Naive thymus-derived CD4-positive, alpha-beta T cell (primary cell): ENCODE data around the gene PPARG. TPM values are rescaled to one million over a fixed set of nuclear protein-coding genes. Genes with fewer than 3 reads are reported as not detected.
A peak's percentile ranks its signal among the peaks of the same experiment; 100 is the strongest.

Experiments used
- ATAC-seq: fragments of 150-1000 bp; cut with Tn5 transposase; 2 replicates; pipeline ENCODE4 v1.10.0; 2021; ENCODE audit warnings: mild to moderate bottlenecking, moderate library complexity
- CTCF ChIA-PET: fragments of 350-600 bp; sonication (Branson Sonifier 250); formaldehyde crosslinking; loops from one replicate; lab custom pipeline; 2021; ENCODE audit warnings: antibody characterized with exemption; lab: Charles Lee
- POLR2A ChIA-PET: fragments of 350-600 bp; sonication (Branson Sonifier 250); formaldehyde crosslinking; loops from one replicate; lab custom pipeline; 2021; ENCODE audit warnings: antibody characterized with exemption, inconsistent platforms; lab: Charles Lee
- DNase-seq, 9 donors: peaks; one replicate each; pipeline versions ENCODE4 v3.0.0 to v3.0.0-alpha.2; 2020 to 2022; ENCODE audit warnings: mixed read lengths in 1 of 9
- H3K27ac ChIP-seq: one replicate; pipeline ENCODE4 v1.7.0; 2013; ENCODE audit warnings: mild to moderate bottlenecking, low read depth, low read length, moderate library complexity
- H3K27me3 ChIP-seq, 2 donors: one replicate each; pipeline ENCODE4 v1.7.0; 2013; ENCODE audit warnings: low read length in 2 of 2, mild to moderate bottlenecking in 2 of 2, moderate library complexity in 2 of 2; ENCODE audit not compliant: control insufficient read depth in 2 of 2, insufficient read depth in 2 of 2
- H3K36me3 ChIP-seq, 3 experiments: 1 replicate in 2 of 3; 2 replicates in 1 of 3; pipeline ENCODE4 v1.7.0; 2013; ENCODE audit warnings: low read length in 3 of 3, mild to moderate bottlenecking in 3 of 3, moderate library complexity in 1 of 3; ENCODE audit not compliant: insufficient read depth in 3 of 3, control insufficient read depth in 2 of 3
- H3K4me1 ChIP-seq, 2 donors: one replicate each; pipeline ENCODE4 v1.7.0; 2013; ENCODE audit warnings: low read length in 2 of 2, mild to moderate bottlenecking in 2 of 2, moderate library complexity in 1 of 2; ENCODE audit not compliant: control insufficient read depth in 2 of 2, insufficient read depth in 2 of 2
- H3K4me3 ChIP-seq: 2 replicates; pipeline ENCODE4 v1.7.0; 2013; ENCODE audit warnings: mild to moderate bottlenecking, low read length
- H3K9me3 ChIP-seq, 3 experiments: 1 replicate in 2 of 3; 2 replicates in 1 of 3; pipeline ENCODE4 v1.7.0; 2013; ENCODE audit warnings: low read length in 3 of 3; ENCODE audit not compliant: control insufficient read depth in 2 of 3
- H3K27ac Mint-ChIP-seq, 9 donors: one replicate each; pipeline ENCODE4 v1.8.0; 2020 to 2022; ENCODE audit warnings: mixed read lengths in 9 of 9, mild to moderate bottlenecking in 8 of 9, moderate library complexity in 5 of 9, inconsistent platforms in 2 of 9
- H3K27me3 Mint-ChIP-seq, 5 donors: one replicate each; pipeline ENCODE4 v1.8.0; 2021 to 2022; ENCODE audit warnings: mixed read lengths in 5 of 5, mild to moderate bottlenecking in 1 of 5
- H3K36me3 Mint-ChIP-seq, 5 donors: one replicate each; pipeline ENCODE4 v1.8.0; 2020 to 2022; ENCODE audit warnings: mixed read lengths in 5 of 5, mild to moderate bottlenecking in 3 of 5, inconsistent platforms in 1 of 5
- H3K4me1 Mint-ChIP-seq, 7 donors: one replicate each; pipeline ENCODE4 v1.8.0; 2020 to 2022; ENCODE audit warnings: mixed read lengths in 7 of 7, mild to moderate bottlenecking in 3 of 7, inconsistent platforms in 1 of 7
- H3K4me3 Mint-ChIP-seq, 10 donors: one replicate each; pipeline ENCODE4 v1.8.0; 2020 to 2022; ENCODE audit warnings: mild to moderate bottlenecking in 10 of 10, mixed read lengths in 10 of 10, moderate library complexity in 6 of 10, inconsistent platforms in 2 of 10
- H3K9me3 Mint-ChIP-seq, 11 donors: one replicate each; pipeline ENCODE4 v1.8.0; 2020 to 2022; ENCODE audit warnings: mixed read lengths in 11 of 11, mild to moderate bottlenecking in 4 of 11, inconsistent platforms in 1 of 11, moderate library complexity in 1 of 11
- intact Hi-C, 2 donors: fragments of 100-400 bp; cut with micrococcal nuclease; formaldehyde crosslinking; loops; one replicate each; pipeline ENCODE4 v1.15.1; 2023
- polyA plus RNA-seq, 2 donors: library from polyadenylated mRNA; unstranded; fragments of 300-500 nt; fragmentation: Illumina TruSeq; gene quantifications; one replicate each; pipeline ENCODE4 v1.2.3, GENCODE V29; 2021
- total RNA-seq, 6 experiments: library from RNA in 5 of 6; stranded (reverse) in 5 of 6; gene quantifications; 1 replicate in 5 of 6; 2 replicates in 1 of 6; pipeline ENCODE4 v1.2.3 and lab custom pipeline; 2021 to 2026

PPARG gene
- total and polyA plus RNA-seq, 7 experiments from 2014 or later = 0.37 to 2.1 (median 0.51) TPM; not detected in 3

GRCh38 chr3:12345584-12346494 is 57.0 kb downstream of the PPARG start:
- Histone ChIP-seq H3K27me3 (no peaks in the 10 kb centered on the region), H3K4me1 (no peaks in the 10 kb centered on the region), H3K4me3 (no peak overlapping the region), H3K27ac (no peak overlapping the region), H3K9me3 (no peaks in the 10 kb centered on the region), H3K36me3 (no peaks in the 10 kb centered on the region)
- DNase-seq (no peak), ATAC-seq (no peak)
- Mint-ChIP-seq H3K9me3 (no peaks in the 10 kb centered on the region), H3K27ac (no peak overlapping the region), H3K27me3 (peaks cover 16 to 19% (median 19%) of the 10 kb centered on the region in 5 donors), H3K4me1 (peaks cover 0 to 1% (median 0%) of the 10 kb centered on the region in 7 donors), H3K4me3 (no peak overlapping the region), H3K36me3 (no peaks in the 10 kb centered on the region)
- intact Hi-C loops = no loop called here
- ChIA-PET CTCF (no interaction called here), POLR2A (no interaction called here)

- Mint-ChIP-seq H3K27ac (no peak overlapping the region), H3K36me3 (no peaks in the 10 kb centered on the region), H3K27me3 (peaks cover 19 to 31% (median 24%) of the 10 kb centered on the region in 5 donors), H3K9me3 (no peaks in the 10 kb centered on the region), H3K4me3 (no peak overlapping the region), H3K4me1 (peaks cover 0 to 3% (median 0%) of the 10 kb centered on the region in 7 donors)
- H3K4me3 ChIP-seq = no peak overlapping the region
- no peak overlapping the region for H3K27ac ChIP-seq
- intact Hi-C loops = no loop called here
- CTCF ChIA-PET = no interaction called here
- H3K36me3 ChIP-seq = no peaks in the 10 kb centered on the region
- no peak for DNase-seq
- no peaks in the 10 kb centered on the region for H3K9me3 ChIP-seq
- H3K4me1 ChIP-seq = no peaks in the 10 kb centered on the region
- POLR2A ChIA-PET = no interaction called here
- no peak for ATAC-seq
- H3K27me3 ChIP-seq = no peaks in the 10 kb centered on the region
Observed at GRCh38 chr3:12347301-12347700, 58.4 kb downstream of the PPARG start.

- Mint-ChIP-seq H3K9me3 (no peaks in the 10 kb centered on the region), H3K4me1 (peaks cover 0 to 5% (median 0%) of the 10 kb centered on the region in 7 donors), H3K27me3 (peaks cover 13 to 31% (median 19%) of the 10 kb centered on the region in 5 donors), H3K4me3 (no peak overlapping the region), H3K27ac (no peak overlapping the region), H3K36me3 (no peaks in the 10 kb centered on the region)
- Histone ChIP-seq H3K9me3 (no peaks in the 10 kb centered on the region), H3K36me3 (no peaks in the 10 kb centered on the region), H3K4me1 (no peaks in the 10 kb centered on the region), H3K4me3 (no peak overlapping the region), H3K27ac (no peak overlapping the region), H3K27me3 (no peaks in the 10 kb centered on the region)
- CTCF ChIA-PET = no interaction called here
- POLR2A ChIA-PET = no interaction called here
- DNase-seq (no peak), ATAC-seq (peak; percentile 31)
- intact Hi-C loops = no loop called here
Observed at GRCh38 chr3:12349895-12350811, 61.3 kb downstream of the PPARG start.

- no peak overlapping the region for H3K4me3 ChIP-seq
- no peaks in the 10 kb centered on the region for H3K9me3 ChIP-seq
- POLR2A ChIA-PET = no interaction called here
- H3K27ac Mint-ChIP-seq = no peak overlapping the region
- peaks cover 5 to 27% (median 19%) of the 10 kb centered on the region in 5 donors for H3K27me3 Mint-ChIP-seq
- H3K4me1 ChIP-seq = no peaks in the 10 kb centered on the region
- CTCF ChIA-PET = no interaction called here
- H3K27ac ChIP-seq = no peak overlapping the region
- H3K27me3 ChIP-seq = no peaks in the 10 kb centered on the region
- no peaks in the 10 kb centered on the region for H3K9me3 Mint-ChIP-seq
- ATAC-seq (peak; percentile 61), DNase-seq (no peak)
- no peak overlapping the region for H3K4me3 Mint-ChIP-seq
- H3K36me3 ChIP-seq = no peaks in the 10 kb centered on the region
- H3K4me1 Mint-ChIP-seq = peaks cover 0 to 3% (median 0%) of the 10 kb centered on the region in 7 donors
- no peaks in the 10 kb centered on the region for H3K36me3 Mint-ChIP-seq
- intact Hi-C loops = no loop called here
Observed at GRCh38 chr3:12351145-12351544, 62.3 kb downstream of the PPARG start.

- intact Hi-C loops = no loop called here
- POLR2A ChIA-PET = no interaction called here
- Histone ChIP-seq H3K27me3 (no peaks in the 10 kb centered on the region), H3K36me3 (no peaks in the 10 kb centered on the region), H3K4me3 (no peak overlapping the region), H3K27ac (no peak overlapping the region), H3K9me3 (no peaks in the 10 kb centered on the region), H3K4me1 (no peaks in the 10 kb centered on the region)
- no peak for DNase-seq
- Mint-ChIP-seq H3K4me3 (no peak overlapping the region), H3K27ac (no peak overlapping the region), H3K9me3 (no peaks in the 10 kb centered on the region), H3K4me1 (peaks cover 0 to 4% (median 0%) of the 10 kb centered on the region in 7 donors), H3K27me3 (peaks cover 4 to 28% (median 16%) of the 10 kb centered on the region in 5 donors), H3K36me3 (no peaks in the 10 kb centered on the region)
- CTCF ChIA-PET = no interaction called here
- ATAC-seq = no peak
Observed at GRCh38 chr3:12352253-12352652, 63.4 kb downstream of the PPARG start.

GRCh38 chr3:12352755-12353154 is 63.9 kb downstream of the PPARG start:
- H3K27ac ChIP-seq = no peak overlapping the region
- H3K27me3 ChIP-seq = no peaks in the 10 kb centered on the region
- DNase-seq (no peak), ATAC-seq (no peak)
- Mint-ChIP-seq H3K4me1 (peaks cover 0 to 7% (median 0%) of the 10 kb centered on the region in 7 donors), H3K36me3 (no peaks in the 10 kb centered on the region), H3K27me3 (peaks cover 0 to 27% (median 15%) of the 10 kb centered on the region in 5 donors), H3K9me3 (no peaks in the 10 kb centered on the region), H3K27ac (no peak overlapping the region), H3K4me3 (no peak overlapping the region)
- no peaks in the 10 kb centered on the region for H3K9me3 ChIP-seq
- intact Hi-C loops = no loop called here
- ChIA-PET CTCF (no interaction called here), POLR2A (no interaction called here)
- H3K36me3 ChIP-seq = no peaks in the 10 kb centered on the region
- H3K4me3 ChIP-seq = no peak overlapping the region
- H3K4me1 ChIP-seq = no peaks in the 10 kb centered on the region
